ENCODE data around the gene ARF4. TPM values are rescaled to one million over a fixed set of nuclear protein-coding genes. Genes with fewer than 3 reads are reported as not detected.
A peak's percentile ranks its signal among the peaks of the same experiment; 100 is the strongest.

The ARF4 gene
- total and polyA plus RNA-seq, 10 of the 15 experiments (the other 5 are each of a cell fraction or from before 2014, with no cell fraction given) = 66.2 to 283 (median 128) TPM

- peak; percentile 90 for TF ChIP-seq BACH1 (IDR thresholded peaks at IDR 0.05; ENCODE audit: borderline replicate concordance)
- no peak for TF ChIP-seq CHD4 (IDR thresholded peaks at IDR 0.05)
- TF ChIP-seq REST (IDR thresholded peaks at IDR 0.05; ENCODE audit: low read depth, low read length) = no peak
- peak; percentile 76 for TF ChIP-seq ATF7 (IDR thresholded peaks at IDR 0.05; ENCODE audit: low read depth)
- TF ChIP-seq PML (IDR thresholded peaks at IDR 0.05; ENCODE audit: low read length) = peak; percentile 92
- no peak for TF ChIP-seq ZNF622 (IDR thresholded peaks at IDR 0.05)
- peak; percentile 88 for TF ChIP-seq ZBTB40 (IDR thresholded peaks at IDR 0.05; ENCODE audit: borderline replicate concordance)
- peak; percentile 71 for TF ChIP-seq KLF5 (IDR thresholded peaks at IDR 0.05; ENCODE audit: partially characterized antibody)
- peak; percentile 60 for TF ChIP-seq LARP7 (IDR thresholded peaks at IDR 0.05)
- peak; percentile 96 for TF ChIP-seq CREM (IDR thresholded peaks at IDR 0.05; ENCODE audit: low read depth)
- TF ChIP-seq CHD2 (IDR thresholded peaks at IDR 0.05; ENCODE audit: borderline replicate concordance, low read depth, low read length) = peak; percentile 96
- TF ChIP-seq EGR1 (IDR thresholded peaks at IDR 0.05; ENCODE audit: borderline replicate concordance in 1 of 2, low read depth in 2 of 2, low read length in 2 of 2) = peak in 1 of 2 experiments; percentile 43; a peak in 1 of 3 replicates
- peak; percentile 95 for TF ChIP-seq POLR2AphosphoS2 (IDR thresholded peaks at IDR 0.05; ENCODE audit: low read depth, low read length)
- no peak for TF ChIP-seq ZZZ3 (IDR thresholded peaks at IDR 0.05; ENCODE audit: control insufficient read depth, insufficient read length, low read depth)
- no peak; the same call in 1 of the 2 replicates for TF ChIP-seq ATF2 (IDR thresholded peaks at IDR 0.05; ENCODE audit: low read length)
- TF ChIP-seq MEF2A (IDR thresholded peaks at IDR 0.05; ENCODE audit: insufficient read depth, low read depth, low read length) = 0 out of 2 replicates have a peak, but pooled peaks have one; percentile 16
- peak in 1 of 2 experiments; percentile 63; a peak in 2 of 4 replicates for TF ChIP-seq EP300 (IDR thresholded peaks at IDR 0.05; ENCODE audit: borderline replicate concordance in 1 of 2, control insufficient read depth in 1 of 2, low read depth in 2 of 2, low read length in 2 of 2)
- no peak for TF ChIP-seq ZBTB33 (IDR thresholded peaks at IDR 0.05)
Observed at GRCh38 chr3:57597127-57597923, at the start of gene ARF4 (continued).
